HG03025 (cell line): ENCODE results near the gene RGSL1.

Source experiments
- ATAC-seq: cut with Tn5 transposase; IDR thresholded peaks from one replicate; pipeline ENCODE4 v1.9.1; 2021; ENCODE audit warnings: mild to moderate bottlenecking, moderate library complexity; ENCODE audit not compliant: unreplicated experiment, low FRiP score

Gene RGSL1

GRCh38 chr1:182587093-182587492 is 137.1 kb downstream of the RGSL1 start:
- ATAC-seq: no peak

- no peak for ATAC-seq
Observed at GRCh38 chr1:182587666-182588499, 137.9 kb downstream of the RGSL1 start.

- ATAC-seq: peak; percentile 77
Observed at GRCh38 chr1:182588500-182589396, 138.8 kb downstream of the RGSL1 start, which contains the start of gene RNASEL. RNASEL (minus strand) TSS chr1:182589256; CDS start chr1:182586806, 2,450 bp downstream.

GRCh38 chr1:182589520-182589919 is 139.6 kb downstream of the RGSL1 start:
- no peak for ATAC-seq

GRCh38 chr1:182589931-182590330 is 140.0 kb downstream of the RGSL1 start:
- ATAC-seq: no peak

GRCh38 chr1:182595641-182596240 is 145.8 kb downstream of the RGSL1 start:
- ATAC-seq: no peak

GRCh38 chr1:182596934-182597333 is 147.0 kb downstream of the RGSL1 start:
- no peak for ATAC-seq

- ATAC-seq: no peak
Observed at GRCh38 chr1:182598296-182598695, 148.3 kb downstream of the RGSL1 start.

- no peak for ATAC-seq
Observed at GRCh38 chr1:182599339-182599738, 149.4 kb downstream of the RGSL1 start.

GRCh38 chr1:182600036-182600713 is 150.2 kb downstream of the RGSL1 start:
- ATAC-seq: no peak

- ATAC-seq: no peak
Observed at GRCh38 chr1:182600745-182601415, 150.9 kb downstream of the RGSL1 start.

GRCh38 chr1:182601416-182601786 is 151.5 kb downstream of the RGSL1 start:
- no peak for ATAC-seq

GRCh38 chr1:182601913-182602312 is 152.0 kb downstream of the RGSL1 start:
- no peak for ATAC-seq

GRCh38 chr1:182602935-182603645 is 153.1 kb downstream of the RGSL1 start:
- no peak for ATAC-seq

- no peak for ATAC-seq
Observed at GRCh38 chr1:182603646-182604174, 153.8 kb downstream of the RGSL1 start.

- peak; percentile 89 for ATAC-seq
Observed at GRCh38 chr1:182604175-182605164, 154.5 kb downstream of the RGSL1 start, which contains the start of gene RGS16. RGS16 (minus strand) TSS chr1:182604389; CDS start chr1:182604259, 130 bp downstream.

GRCh38 chr1:182607566-182607965 is 157.6 kb downstream of the RGSL1 start:
- no peak for ATAC-seq

- no peak for ATAC-seq
Observed at GRCh38 chr1:182608236-182608635, 158.3 kb downstream of the RGSL1 start.
